ENCODE data around the gene RIT2. TPM values are rescaled to one million over a fixed set of nuclear protein-coding genes. Genes with fewer than 3 reads are reported as not detected.
"Not testable (repeated sequence)": the region's sequence is repeated elsewhere in the genome, so short reads cannot be mapped to it uniquely, and the experiment has no call there.

The RIT2 gene
- total RNA-seq, 2 experiments from 2014 or later: not detected

GRCh38 chr18:42814184-42814583 lies 301.3 kb downstream of the RIT2 start:
- Mint-ChIP-seq H3K4me3 (no peak overlapping the region), H3K27me3 (no peaks in the 10 kb centered on the region), H3K9me3 (no peaks in the 10 kb centered on the region), H3K36me3 (ENCODE audit: low read depth) (no peaks in the 10 kb centered on the region), H3K4me1 (no peaks in the 10 kb centered on the region), H3K27ac (no peak overlapping the region)
- ChIA-PET POLR2A (no interaction called here), CTCF (no interaction called here)
- no peak for DNase-seq

- ChIA-PET CTCF (no interaction called here), POLR2A (no interaction called here)
- Mint-ChIP-seq H3K27me3 (no peaks in the 10 kb centered on the region), H3K27ac (no peak overlapping the region), H3K36me3 (ENCODE audit: low read depth) (no peaks in the 10 kb centered on the region), H3K4me3 (no peak overlapping the region), H3K4me1 (no peaks in the 10 kb centered on the region), H3K9me3 (no peaks in the 10 kb centered on the region)
- DNase-seq: no peak
Observed at GRCh38 chr18:42813570-42813969, 301.9 kb downstream of the RIT2 start.

- ChIA-PET CTCF (no interaction called here), POLR2A (no interaction called here)
- DNase-seq: no peak
- Mint-ChIP-seq H3K9me3 (no peaks in the 10 kb centered on the region), H3K27ac (no peak overlapping the region), H3K27me3 (no peaks in the 10 kb centered on the region), H3K36me3 (ENCODE audit: low read depth) (no peaks in the 10 kb centered on the region), H3K4me3 (no peak overlapping the region), H3K4me1 (no peaks in the 10 kb centered on the region)
Observed at GRCh38 chr18:42807887-42808286, 307.6 kb downstream of the RIT2 start.

- CTCF ChIA-PET: no interaction called here
- H3K4me3 Mint-ChIP-seq: no peak overlapping the region
- H3K4me1 Mint-ChIP-seq: no peaks in the 10 kb centered on the region
- no peak overlapping the region for H3K27ac Mint-ChIP-seq
- H3K27me3 Mint-ChIP-seq: no peaks in the 10 kb centered on the region
- POLR2A ChIA-PET: no interaction called here
- no peak for DNase-seq
- no peaks in the 10 kb centered on the region for H3K9me3 Mint-ChIP-seq
- no peaks in the 10 kb centered on the region for H3K36me3 Mint-ChIP-seq (ENCODE audit: low read depth)
Observed at GRCh38 chr18:42801706-42802105, 313.8 kb downstream of the RIT2 start.

GRCh38 chr18:42798606-42799170 lies 316.8 kb downstream of the RIT2 start:
- CTCF ChIA-PET: no interaction called here
- no peak for DNase-seq
- Mint-ChIP-seq H3K9me3 (no peaks in the 10 kb centered on the region), H3K4me1 (no peaks in the 10 kb centered on the region), H3K4me3 (no peak overlapping the region), H3K27ac (no peak overlapping the region), H3K36me3 (ENCODE audit: low read depth) (no peaks in the 10 kb centered on the region), H3K27me3 (no peaks in the 10 kb centered on the region)
- POLR2A ChIA-PET: no interaction called here

- DNase-seq; H3K36me3 Mint-ChIP-seq (ENCODE audit: low read depth); H3K9me3 Mint-ChIP-seq; H3K4me1 Mint-ChIP-seq; H3K27ac Mint-ChIP-seq; POLR2A ChIA-PET; H3K27me3 Mint-ChIP-seq; CTCF ChIA-PET; H3K4me3 Mint-ChIP-seq: not testable (repeated sequence)
Observed at GRCh38 chr18:42795213-42795789, 320.2 kb downstream of the RIT2 start.

GRCh38 chr18:42792731-42793130 lies 322.8 kb downstream of the RIT2 start:
- Mint-ChIP-seq H3K4me3 (no peak overlapping the region), H3K36me3 (ENCODE audit: low read depth) (no peaks in the 10 kb centered on the region), H3K27ac (no peak overlapping the region), H3K27me3 (no peaks in the 10 kb centered on the region), H3K4me1 (no peaks in the 10 kb centered on the region), H3K9me3 (peaks cover 7% of the 10 kb centered on the region)
- DNase-seq: no peak
- ChIA-PET CTCF (no interaction called here), POLR2A (no interaction called here)

- Mint-ChIP-seq H3K9me3 (peaks cover 7% of the 10 kb centered on the region), H3K27me3 (no peaks in the 10 kb centered on the region), H3K36me3 (ENCODE audit: low read depth) (no peaks in the 10 kb centered on the region), H3K4me3 (no peak overlapping the region), H3K27ac (no peak overlapping the region), H3K4me1 (no peaks in the 10 kb centered on the region)
- POLR2A ChIA-PET: no interaction called here
- DNase-seq: no peak
- CTCF ChIA-PET: no interaction called here
Observed at GRCh38 chr18:42784632-42785031, 330.9 kb downstream of the RIT2 start.

GRCh38 chr18:42782929-42783328 lies 332.6 kb downstream of the RIT2 start:
- ChIA-PET POLR2A (no interaction called here), CTCF (no interaction called here)
- H3K36me3 Mint-ChIP-seq (ENCODE audit: low read depth): no peaks in the 10 kb centered on the region
- no peaks in the 10 kb centered on the region for H3K27me3 Mint-ChIP-seq
- H3K4me1 Mint-ChIP-seq: no peaks in the 10 kb centered on the region
- DNase-seq: no peak
- no peak overlapping the region for H3K27ac Mint-ChIP-seq
- no peak overlapping the region for H3K4me3 Mint-ChIP-seq
- peaks cover 15% of the 10 kb centered on the region for H3K9me3 Mint-ChIP-seq

- no peak for DNase-seq
- Mint-ChIP-seq H3K36me3 (ENCODE audit: low read depth) (no peaks in the 10 kb centered on the region), H3K4me1 (no peaks in the 10 kb centered on the region), H3K9me3 (peaks cover 11% of the 10 kb centered on the region), H3K27ac (no peak overlapping the region), H3K4me3 (no peak overlapping the region), H3K27me3 (no peaks in the 10 kb centered on the region)
- ChIA-PET POLR2A (no interaction called here), CTCF (no interaction called here)
Observed at GRCh38 chr18:42781298-42781815, 334.1 kb downstream of the RIT2 start.

GRCh38 chr18:42780171-42780570 lies 335.3 kb downstream of the RIT2 start:
- ChIA-PET CTCF (no interaction called here), POLR2A (no interaction called here)
- peaks cover 11% of the 10 kb centered on the region for H3K9me3 Mint-ChIP-seq
- DNase-seq: no peak
- no peaks in the 10 kb centered on the region for H3K4me1 Mint-ChIP-seq
- H3K4me3 Mint-ChIP-seq: no peak overlapping the region
- no peaks in the 10 kb centered on the region for H3K27me3 Mint-ChIP-seq
- no peaks in the 10 kb centered on the region for H3K36me3 Mint-ChIP-seq (ENCODE audit: low read depth)
- H3K27ac Mint-ChIP-seq: no peak overlapping the region

GRCh38 chr18:42778445-42779042 lies 336.9 kb downstream of the RIT2 start:
- no peaks in the 10 kb centered on the region for H3K27me3 Mint-ChIP-seq
- no peaks in the 10 kb centered on the region for H3K36me3 Mint-ChIP-seq (ENCODE audit: low read depth)
- H3K9me3 Mint-ChIP-seq: peaks cover 11% of the 10 kb centered on the region
- H3K4me1 Mint-ChIP-seq: no peaks in the 10 kb centered on the region
- no peak overlapping the region for H3K4me3 Mint-ChIP-seq
- DNase-seq: no peak
- no peak overlapping the region for H3K27ac Mint-ChIP-seq
- CTCF ChIA-PET: no interaction called here
- POLR2A ChIA-PET: no interaction called here

GRCh38 chr18:42778024-42778423 lies 337.5 kb downstream of the RIT2 start:
- no peak overlapping the region for H3K4me3 Mint-ChIP-seq
- peaks cover 10% of the 10 kb centered on the region for H3K9me3 Mint-ChIP-seq
- no peaks in the 10 kb centered on the region for H3K36me3 Mint-ChIP-seq (ENCODE audit: low read depth)
- H3K27ac Mint-ChIP-seq: no peak overlapping the region
- CTCF ChIA-PET: no interaction called here
- POLR2A ChIA-PET: no interaction called here
- H3K4me1 Mint-ChIP-seq: no peaks in the 10 kb centered on the region
- DNase-seq: no peak
- H3K27me3 Mint-ChIP-seq: no peaks in the 10 kb centered on the region

GRCh38 chr18:42773870-42774269 lies 341.6 kb downstream of the RIT2 start:
- Mint-ChIP-seq H3K36me3 (ENCODE audit: low read depth) (no peaks in the 10 kb centered on the region), H3K9me3 (peaks cover 2% of the 10 kb centered on the region), H3K4me1 (no peaks in the 10 kb centered on the region), H3K27ac (no peak overlapping the region), H3K27me3 (no peaks in the 10 kb centered on the region), H3K4me3 (no peak overlapping the region)
- ChIA-PET CTCF (no interaction called here), POLR2A (no interaction called here)
- no peak for DNase-seq
